PC-3 (cell line): ENCODE data around the gene FAM83D. TPM values are rescaled to one million over a fixed set of nuclear protein-coding genes. Genes with fewer than 3 reads are reported as not detected.

ENCODE experiments used
- ATAC-seq: fragments of 200-7000 bp; cut with Tn5 transposase; 2 replicates; pipeline ENCODE4 v1.9.1; 2020; ENCODE audit warnings: mild to moderate bottlenecking, moderate library complexity
- BruUV-seq: library from RNA; stranded (reverse); fragments of 400-500 nt; replicated peaks from 2 replicates; lab custom pipeline; 2021; lab: Mats Ljungman, UMichigan
- CTCF ChIA-PET: fragments of 300-600 bp; sonication (Branson Sonifier 250); formaldehyde crosslinking; loops from one replicate; lab custom pipeline; 2022; ENCODE audit warnings: antibody characterized with exemption; lab: Charles Lee
- POLR2A ChIA-PET: fragments of 300-600 bp; sonication (Branson Sonifier 250); formaldehyde crosslinking; loops from one replicate; lab custom pipeline; 2022; ENCODE audit warnings: antibody characterized with exemption; ENCODE audit not compliant: unreplicated experiment; lab: Charles Lee
- DNase-seq: peaks from one replicate; pipeline ENCODE4 v3.0.0-alpha.2; 2015
- H2AFZ ChIP-seq: fragments of 300-600 bp; sonication (generic); 2 replicates; pipeline ENCODE4 v1.6.0; 2016; ENCODE audit warnings: antibody characterized with exemption, low read length
- H3F3A ChIP-seq: fragments of 300-600 bp; sonication (generic); one replicate; pipeline ENCODE4 v1.6.0; 2017; ENCODE audit warnings: antibody characterized with exemption, low read length, control low read depth, mild to moderate bottlenecking; ENCODE audit not compliant: unreplicated experiment
- H3K27ac ChIP-seq: fragments of 300-600 bp; sonication (generic); 2 replicates; pipeline ENCODE4 v1.5.1; 2016; ENCODE audit warnings: mild to moderate bottlenecking, low read length
- H3K27me3 ChIP-seq: fragments of 300-600 bp; sonication (generic); 2 replicates; pipeline ENCODE4 v1.6.1; 2016; ENCODE audit warnings: low read length, mixed read lengths
- H3K36me3 ChIP-seq: fragments of 300-600 bp; sonication (generic); 2 replicates; pipeline ENCODE4 v1.6.1; 2016; ENCODE audit warnings: low read depth, mixed run types, low read length, mixed read lengths
- H3K4me1 ChIP-seq: fragments of 300-600 bp; sonication (generic); 2 replicates; pipeline ENCODE4 v1.5.1; 2016; ENCODE audit warnings: low read length; ENCODE audit not compliant: insufficient read depth
- H3K4me2 ChIP-seq: fragments of 300-600 bp; sonication (generic); 2 replicates; pipeline ENCODE4 v1.6.0; 2016; ENCODE audit warnings: low read length
- H3K4me3 ChIP-seq: fragments of 300-600 bp; sonication (generic); 2 replicates; pipeline ENCODE4 v1.5.1; 2016; ENCODE audit warnings: mild to moderate bottlenecking, low read length, mixed read lengths
- H3K79me2 ChIP-seq: fragments of 300-600 bp; sonication (generic); 2 replicates; pipeline ENCODE4 v1.6.1; 2017; ENCODE audit warnings: low read length, mixed read lengths
- H3K9ac ChIP-seq: fragments of 300-600 bp; sonication (generic); 2 replicates; pipeline ENCODE4 v1.6.0; 2016; ENCODE audit warnings: mild to moderate bottlenecking, low read length
- H3K9me2 ChIP-seq: fragments of 300-600 bp; sonication (generic); replicated peaks from 2 replicates; pipeline ENCODE4 v1.6.1; 2016; ENCODE audit warnings: mixed run types, low read length, mixed read lengths
- H3K9me3 ChIP-seq: fragments of 300-600 bp; sonication (generic); 2 replicates; pipeline ENCODE4 v1.6.1; 2016; ENCODE audit warnings: low read length, mixed read lengths
- H4K20me1 ChIP-seq: fragments of 300-600 bp; sonication (generic); 2 replicates; pipeline ENCODE4 v1.6.1; 2016; ENCODE audit warnings: low read length, mixed read lengths
- EZH2 ChIP-seq: fragments of 300-600 bp; sonication (generic); IDR thresholded peaks from one replicate; pipeline ENCODE4 v1.6.1; 2017; ENCODE audit warnings: antibody characterized with exemption, mild to moderate bottlenecking, low read length; ENCODE audit not compliant: unreplicated experiment
- EZH2phosphoT487 ChIP-seq: fragments of 300-600 bp; sonication (generic); IDR thresholded peaks from 2 replicates; pipeline ENCODE4 v1.6.1; 2018; ENCODE audit warnings: mild to moderate bottlenecking, antibody characterized with exemption, low read length, borderline replicate concordance
- intact Hi-C: fragments of 100-400 bp; cut with micrococcal nuclease; formaldehyde crosslinking; loops from 2 replicates; pipeline ENCODE4 v1.9.0; 2023
- total RNA-seq: library from RNA; depleted of rRNA; stranded (reverse); fragments of >200 nt; gene quantifications from 2 replicates; pipeline ENCODE4 v1.2.3, GENCODE V29; 2014; rRNA removed
- TF ChIP-seq, protein P1 (sequence below): fragments of 300-600 bp; sonication (generic); conservative IDR thresholded peaks from 2 replicates; pipeline ENCODE4 v1.5.1; 2017; ENCODE audit warnings: antibody characterized with exemption, low read depth, mild to moderate bottlenecking, low read length

Gene FAM83D
- total RNA-seq, 1 experiment from 2014 or later = 69.6 TPM

- intact Hi-C loops = no loop called here
- Histone ChIP-seq H3K79me2 (no peaks in the 10 kb centered on the region), H3K27me3 (no peaks in the 10 kb centered on the region), H3K9me3 (no peaks in the 10 kb centered on the region), H3K27ac (no peak overlapping the region), H3K9ac (no peak overlapping the region), H3K4me3 (no peak overlapping the region), H3K4me2 (no peak overlapping the region), H3F3A (no peaks in the 10 kb centered on the region), H3K9me2 (no peaks in the 10 kb centered on the region), H3K36me3 (peaks cover 40% of the 10 kb centered on the region), H3K4me1 (no peaks in the 10 kb centered on the region), H2AFZ (no peak overlapping the region), H4K20me1 (no peaks in the 10 kb centered on the region)
- POLR2A ChIA-PET = no interaction called here
- TF ChIP-seq, protein P1, sequence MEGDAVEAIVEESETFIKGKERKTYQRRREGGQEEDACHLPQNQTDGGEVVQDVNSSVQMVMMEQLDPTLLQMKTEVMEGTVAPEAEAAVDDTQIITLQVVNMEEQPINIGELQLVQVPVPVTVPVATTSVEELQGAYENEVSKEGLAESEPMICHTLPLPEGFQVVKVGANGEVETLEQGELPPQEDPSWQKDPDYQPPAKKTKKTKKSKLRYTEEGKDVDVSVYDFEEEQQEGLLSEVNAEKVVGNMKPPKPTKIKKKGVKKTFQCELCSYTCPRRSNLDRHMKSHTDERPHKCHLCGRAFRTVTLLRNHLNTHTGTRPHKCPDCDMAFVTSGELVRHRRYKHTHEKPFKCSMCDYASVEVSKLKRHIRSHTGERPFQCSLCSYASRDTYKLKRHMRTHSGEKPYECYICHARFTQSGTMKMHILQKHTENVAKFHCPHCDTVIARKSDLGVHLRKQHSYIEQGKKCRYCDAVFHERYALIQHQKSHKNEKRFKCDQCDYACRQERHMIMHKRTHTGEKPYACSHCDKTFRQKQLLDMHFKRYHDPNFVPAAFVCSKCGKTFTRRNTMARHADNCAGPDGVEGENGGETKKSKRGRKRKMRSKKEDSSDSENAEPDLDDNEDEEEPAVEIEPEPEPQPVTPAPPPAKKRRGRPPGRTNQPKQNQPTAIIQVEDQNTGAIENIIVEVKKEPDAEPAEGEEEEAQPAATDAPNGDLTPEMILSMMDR = no peak
- TF ChIP-seq EZH2 = no peak
- TF ChIP-seq EZH2phosphoT487 = no peak
- no TSS peak for BruUV-seq
- no peak for DNase-seq
- CTCF ChIA-PET = no interaction called here
- no peak for ATAC-seq
Measured at GRCh38 chr20:38999217-38999616, 73.0 kb downstream of the FAM83D start.

DNA sequence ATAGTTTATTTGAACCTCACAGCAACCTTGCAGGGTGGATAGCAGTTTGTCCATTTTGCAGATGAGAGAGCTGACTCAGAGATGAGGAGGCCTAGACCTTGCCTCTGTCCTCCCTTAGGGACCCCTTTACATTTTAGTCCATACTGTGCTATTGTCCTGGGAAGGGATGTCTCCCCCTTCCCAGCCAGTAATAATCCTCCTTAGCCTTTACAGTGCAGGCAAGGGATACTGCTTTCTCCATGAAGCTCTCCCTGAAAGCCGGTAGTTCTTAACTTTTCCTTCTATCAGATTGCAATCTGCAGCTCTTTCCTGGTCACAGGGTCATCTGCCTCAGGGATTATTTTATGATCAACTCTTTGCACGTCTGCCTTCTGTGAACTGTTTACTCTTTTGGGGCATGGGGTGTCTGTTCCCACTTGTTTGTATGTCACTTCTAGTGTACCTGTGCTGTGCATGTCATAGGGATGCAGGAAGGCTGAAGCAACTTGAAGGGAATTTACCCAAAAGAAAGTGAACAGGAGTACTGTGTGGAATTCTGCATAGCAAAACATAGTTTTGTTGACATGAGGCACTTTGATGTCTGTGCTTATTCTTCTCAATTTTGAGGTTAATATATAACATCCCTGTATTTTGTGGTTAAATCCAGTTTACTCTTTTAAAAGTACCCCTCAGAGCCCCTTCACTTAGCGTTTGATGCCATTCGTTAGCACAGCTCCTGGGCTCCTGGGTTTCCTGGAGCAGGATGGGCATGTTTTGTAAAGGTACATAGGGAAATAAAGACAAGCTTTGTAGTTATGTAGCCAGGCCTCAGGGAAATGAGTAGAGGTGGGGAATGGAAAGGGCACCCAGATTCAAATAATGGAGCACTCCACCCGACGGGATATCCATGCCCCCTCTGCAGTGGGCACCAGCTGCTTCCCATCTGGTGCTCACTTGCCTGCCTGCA lies 74.0 kb downstream of the FAM83D start:
- BruUV-seq = no TSS peak
- Histone ChIP-seq H3K4me1 (no peaks in the 10 kb centered on the region), H3K9me3 (no peaks in the 10 kb centered on the region), H3K27me3 (no peaks in the 10 kb centered on the region), H3K4me3 (no peak overlapping the region), H2AFZ (no peak overlapping the region), H3F3A (no peaks in the 10 kb centered on the region), H3K9me2 (no peaks in the 10 kb centered on the region), H3K4me2 (no peak overlapping the region), H4K20me1 (no peaks in the 10 kb centered on the region), H3K27ac (no peak overlapping the region), H3K36me3 (peaks cover 41% of the 10 kb centered on the region), H3K9ac (no peak overlapping the region), H3K79me2 (no peaks in the 10 kb centered on the region)
- no peak for DNase-seq
- POLR2A ChIA-PET = no interaction called here
- intact Hi-C loops = no loop called here
- CTCF ChIA-PET = no interaction called here
- TF ChIP-seq EZH2phosphoT487 (no peak), EZH2 (no peak)
- ATAC-seq = no peak

Other genes with a start within 250 kb of the FAM83D start
- not detected in 2 replicates for gene SLC32A1, start 201.9 kb upstream of the FAM83D start, total RNA-seq
- 16.1 and 18.3 TPM in 2 replicates for gene ACTR5, start 178.0 kb upstream of the FAM83D start, total RNA-seq
- gene PPP1R16B, start 120.7 kb upstream of the FAM83D start, total RNA-seq = 0.04 and 0.12 TPM in 2 replicates
- gene DHX35, start 35.9 kb downstream of the FAM83D start, total RNA-seq = 10.1 and 12.0 TPM in 2 replicates